Measurements from ENCODE around the gene GPR179.

The GPR179 gene, protein sequence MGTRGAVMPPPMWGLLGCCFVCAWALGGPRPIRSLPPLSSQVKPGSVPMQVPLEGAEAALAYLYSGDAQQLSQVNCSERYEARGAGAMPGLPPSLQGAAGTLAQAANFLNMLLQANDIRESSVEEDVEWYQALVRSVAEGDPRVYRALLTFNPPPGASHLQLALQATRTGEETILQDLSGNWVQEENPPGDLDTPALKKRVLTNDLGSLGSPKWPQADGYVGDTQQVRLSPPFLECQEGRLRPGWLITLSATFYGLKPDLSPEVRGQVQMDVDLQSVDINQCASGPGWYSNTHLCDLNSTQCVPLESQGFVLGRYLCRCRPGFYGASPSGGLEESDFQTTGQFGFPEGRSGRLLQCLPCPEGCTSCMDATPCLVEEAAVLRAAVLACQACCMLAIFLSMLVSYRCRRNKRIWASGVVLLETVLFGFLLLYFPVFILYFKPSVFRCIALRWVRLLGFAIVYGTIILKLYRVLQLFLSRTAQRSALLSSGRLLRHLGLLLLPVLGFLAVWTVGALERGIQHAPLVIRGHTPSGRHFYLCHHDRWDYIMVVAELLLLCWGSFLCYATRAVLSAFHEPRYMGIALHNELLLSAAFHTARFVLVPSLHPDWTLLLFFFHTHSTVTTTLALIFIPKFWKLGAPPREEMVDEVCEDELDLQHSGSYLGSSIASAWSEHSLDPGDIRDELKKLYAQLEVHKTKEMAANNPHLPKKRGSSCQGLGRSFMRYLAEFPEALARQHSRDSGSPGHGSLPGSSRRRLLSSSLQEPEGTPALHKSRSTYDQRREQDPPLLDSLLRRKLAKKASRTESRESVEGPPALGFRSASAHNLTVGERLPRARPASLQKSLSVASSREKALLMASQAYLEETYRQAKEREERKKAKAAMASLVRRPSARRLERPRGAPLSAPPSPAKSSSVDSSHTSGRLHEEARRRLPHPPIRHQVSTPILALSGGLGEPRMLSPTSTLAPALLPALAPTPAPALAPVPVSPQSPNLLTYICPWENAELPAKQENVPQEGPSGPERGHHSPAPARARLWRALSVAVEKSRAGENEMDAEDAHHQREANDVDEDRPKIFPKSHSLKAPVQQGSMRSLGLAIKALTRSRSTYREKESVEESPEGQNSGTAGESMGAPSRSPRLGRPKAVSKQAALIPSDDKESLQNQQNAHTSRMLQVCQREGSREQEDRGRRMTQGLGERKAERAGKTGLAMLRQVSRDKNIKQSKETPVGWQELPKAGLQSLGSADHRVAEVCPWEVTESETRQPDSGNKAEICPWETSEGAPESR (N-terminal part only)

DNA sequence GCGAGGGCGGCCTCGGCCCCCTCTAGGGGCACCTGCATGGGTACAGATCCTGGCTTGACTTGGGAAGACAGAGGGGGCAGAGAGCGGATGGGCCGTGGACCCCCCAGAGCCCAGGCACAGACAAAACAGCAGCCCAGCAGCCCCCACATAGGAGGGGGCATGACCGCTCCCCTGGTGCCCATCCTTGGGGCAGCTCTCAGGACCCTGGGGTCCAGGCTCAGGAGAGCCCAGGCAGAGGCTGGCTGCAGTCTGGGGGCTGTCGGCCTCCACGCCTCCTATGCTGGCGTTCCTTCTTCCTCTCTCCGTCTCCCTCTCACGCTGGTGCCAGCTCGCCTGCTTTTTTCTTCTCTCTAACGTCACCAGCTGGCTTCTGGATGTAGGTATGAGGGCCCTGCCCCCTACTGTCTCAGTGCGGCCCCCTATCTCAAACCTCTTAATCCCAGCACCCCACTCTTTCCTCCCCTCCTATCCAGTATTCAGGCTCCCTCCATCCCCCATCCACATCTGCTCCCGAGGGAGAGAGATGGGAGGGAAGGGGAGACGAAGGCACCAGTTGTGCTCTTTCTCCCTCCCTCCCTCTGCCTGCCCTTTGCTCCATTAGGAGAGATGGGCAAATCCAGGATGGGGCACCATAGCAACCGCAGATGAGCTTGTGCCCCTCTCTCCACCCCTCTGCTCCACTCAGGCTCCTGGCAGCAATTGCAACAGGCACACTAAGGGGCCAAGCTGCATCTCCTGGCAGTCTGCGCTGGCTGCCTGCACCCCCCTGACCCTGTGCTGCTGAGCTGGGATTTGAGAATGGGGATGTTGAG, at the start of gene GPR179:
TSS of gene GPR179 (minus strand) at position 349 of the 812 bp plus-strand sequence. CDS start at position 182, 167 bp downstream.
- DNase-seq (ENCODE audit: low read depth, low spot score), result no peak

DNA sequence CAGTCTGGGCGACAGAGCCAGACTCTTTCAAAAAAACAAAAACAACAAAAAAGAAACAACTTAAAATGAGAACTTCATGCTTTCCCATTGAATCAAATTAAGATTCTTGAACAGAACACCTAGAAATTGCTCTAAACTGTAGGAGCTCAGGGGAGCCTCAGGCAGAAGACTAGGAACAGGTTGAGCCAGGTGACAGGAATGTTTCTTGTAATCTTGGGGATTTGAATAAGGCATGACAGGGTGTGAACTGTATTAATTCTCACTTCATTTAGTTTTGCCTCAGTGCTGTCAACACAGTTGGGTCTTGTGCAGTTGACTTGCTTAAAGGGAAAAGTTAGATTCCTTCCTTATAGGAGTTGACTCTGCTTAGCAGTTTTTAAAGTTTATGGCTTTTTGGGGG, 35.7 kb upstream of the GPR179 start:
- no peak for DNase-seq (ENCODE audit: low read depth, low spot score)

DNA sequence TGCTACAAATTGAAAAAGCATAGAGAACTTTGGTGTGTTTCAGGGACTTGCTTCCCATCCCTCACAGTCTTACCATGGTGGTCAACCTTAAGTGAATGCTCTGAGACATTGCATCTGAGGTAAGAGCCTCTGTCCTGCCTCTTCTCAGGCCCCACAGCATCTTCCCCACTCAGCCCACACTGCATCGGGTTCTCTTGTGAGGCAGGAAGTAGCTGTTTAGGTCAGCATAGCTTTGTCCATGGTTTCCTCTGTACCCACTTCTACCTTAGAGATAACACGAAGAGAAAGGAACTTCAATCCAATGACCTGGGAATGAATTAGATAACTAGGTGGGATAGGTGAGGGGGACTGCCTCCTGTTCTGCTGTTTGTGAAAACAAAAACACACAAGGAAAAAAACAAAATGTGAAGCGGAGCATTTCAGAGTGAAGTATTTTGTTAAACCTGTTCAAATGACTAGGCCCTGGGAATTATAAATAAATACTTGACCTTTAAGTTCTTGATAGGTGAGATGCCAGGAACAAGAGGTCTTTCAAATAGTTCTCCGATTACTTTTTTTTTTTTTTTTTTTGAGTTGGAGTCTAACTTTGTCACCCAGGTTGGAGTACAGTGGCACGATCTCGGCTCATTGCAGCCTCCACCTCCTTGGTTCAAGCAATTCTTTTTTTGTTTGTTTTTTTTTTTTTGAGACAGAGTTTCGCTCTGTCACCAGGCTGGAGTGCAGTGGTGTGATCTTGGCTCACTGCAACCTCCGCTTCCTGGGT, 25.5 kb upstream of the GPR179 start:
- DNase-seq (ENCODE audit: low read depth, low spot score), result no peak

DNA sequence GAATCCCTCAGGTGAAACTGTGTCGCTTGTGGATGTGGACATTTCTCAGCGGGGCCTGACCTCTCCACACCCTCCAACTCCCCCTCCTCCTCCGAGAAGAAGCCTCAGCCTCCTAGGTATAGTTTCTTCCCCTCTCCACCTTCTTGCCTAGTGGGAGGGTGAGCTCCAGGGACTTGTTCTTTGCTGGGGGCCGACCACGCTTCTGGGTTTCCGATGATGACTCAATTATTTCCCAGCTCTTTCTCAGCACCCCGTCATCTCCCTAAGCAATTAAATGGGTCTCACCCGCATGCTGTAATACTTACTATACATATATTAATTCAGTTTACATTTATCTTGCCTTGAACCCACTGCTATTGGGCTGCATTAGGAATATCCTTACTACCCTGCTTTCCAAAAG, 21.0 kb upstream of the GPR179 start:
- no peak for DNase-seq (ENCODE audit: low read depth, low spot score)

DNA sequence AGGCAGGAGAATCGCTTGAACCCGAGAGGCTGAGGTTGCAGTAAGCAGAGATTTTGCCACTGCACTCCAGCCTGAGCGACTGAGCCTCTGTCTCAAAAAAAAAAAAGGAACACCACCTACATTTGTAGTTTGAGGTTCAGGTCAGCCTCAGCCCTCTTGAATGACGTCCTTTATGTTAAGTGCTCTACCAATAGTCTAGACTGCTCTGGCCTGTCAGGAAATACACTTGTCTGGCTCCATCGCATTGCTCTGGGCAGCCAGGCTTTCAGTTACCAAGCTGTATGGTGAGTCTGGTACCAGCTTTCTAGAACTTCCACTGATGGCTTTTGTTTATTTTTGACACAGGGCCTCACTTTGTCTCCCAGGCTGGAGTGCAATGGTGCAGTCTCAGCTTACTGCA, 19.3 kb upstream of the GPR179 start:
- no peak for DNase-seq (ENCODE audit: low read depth, low spot score)

DNA sequence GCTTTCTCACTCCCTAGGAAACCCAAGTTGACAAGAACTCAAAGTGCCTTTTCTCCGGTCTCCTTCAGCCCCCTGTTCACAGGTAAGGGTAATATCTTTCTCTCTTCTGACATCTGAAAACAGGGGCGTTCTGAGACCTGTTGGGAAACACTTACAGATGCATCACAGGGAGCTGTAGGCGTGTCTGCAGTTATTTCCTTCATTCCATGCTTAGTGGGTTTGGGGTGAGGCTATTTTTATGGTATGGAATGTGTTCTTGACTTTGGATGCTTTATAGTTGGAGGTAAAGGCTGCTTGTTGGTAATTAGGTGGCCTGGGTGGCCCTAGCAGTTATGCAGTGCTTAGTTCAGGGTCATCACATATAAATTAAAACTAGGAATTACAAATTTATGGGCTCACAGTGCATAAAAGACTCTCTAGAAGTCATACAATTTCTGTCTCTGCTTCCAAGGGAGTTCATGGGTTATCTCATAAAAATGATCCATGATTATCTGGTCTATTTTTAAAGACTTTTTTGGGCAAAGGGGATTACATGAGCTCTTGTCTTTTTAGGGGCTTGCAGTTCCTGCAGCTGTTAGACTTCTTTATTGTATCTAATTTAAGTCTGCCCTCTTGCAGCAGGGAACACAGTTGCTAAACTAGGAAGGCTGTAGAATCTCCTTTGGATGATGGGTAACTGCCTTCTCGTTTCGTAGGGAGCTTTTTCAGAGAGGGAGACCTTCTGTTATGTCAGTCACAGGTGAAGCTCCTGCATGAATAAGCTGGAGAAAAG, 18.1 kb upstream of the GPR179 start:
- DNase-seq (ENCODE audit: low read depth, low spot score), result no peak

DNA sequence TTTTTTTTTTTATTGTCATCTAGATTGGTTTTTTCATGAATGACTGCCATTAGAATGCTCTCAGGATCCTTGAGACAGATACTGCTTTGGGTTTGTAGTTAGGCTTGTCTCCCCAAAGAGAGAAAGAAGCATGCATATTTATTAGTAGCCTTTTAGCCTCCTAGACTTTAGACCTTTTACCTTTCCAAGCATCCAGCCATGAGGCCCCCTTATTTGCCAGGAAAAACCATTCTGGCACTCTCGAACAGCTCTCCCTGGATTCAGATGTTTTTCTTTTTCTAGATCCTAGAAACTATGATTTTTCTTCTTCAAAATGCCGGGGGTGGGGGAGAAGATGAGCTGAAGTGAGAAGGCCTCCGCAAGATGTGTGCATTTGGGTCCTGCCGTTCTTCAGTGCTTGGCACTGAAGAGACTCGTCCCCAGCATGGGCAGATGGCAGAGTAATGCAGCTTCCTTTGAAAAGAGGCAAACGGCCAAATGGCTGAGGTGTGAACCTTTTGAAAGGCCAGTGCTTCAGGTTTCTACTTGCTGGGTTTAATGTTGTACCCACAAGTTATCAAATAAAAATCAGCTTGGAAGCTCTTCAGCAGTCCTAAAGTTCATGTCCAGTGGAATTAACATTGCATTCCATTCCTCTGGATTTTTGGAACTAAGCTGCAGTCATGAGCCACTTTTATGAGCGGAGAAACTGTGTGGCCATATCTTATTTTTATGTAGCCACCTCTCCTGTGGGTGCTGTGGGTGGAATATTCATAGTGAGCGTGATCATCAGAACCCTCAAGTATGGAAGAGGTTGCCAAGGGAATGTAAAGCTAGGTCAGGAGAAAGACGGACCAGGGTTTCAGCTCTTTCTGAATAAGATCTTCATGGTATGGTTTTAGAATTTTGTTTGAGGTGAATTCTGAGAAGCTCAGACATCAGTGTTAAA, 15.1 kb upstream of the GPR179 start:
- no peak for DNase-seq (ENCODE audit: low read depth, low spot score)

DNA sequence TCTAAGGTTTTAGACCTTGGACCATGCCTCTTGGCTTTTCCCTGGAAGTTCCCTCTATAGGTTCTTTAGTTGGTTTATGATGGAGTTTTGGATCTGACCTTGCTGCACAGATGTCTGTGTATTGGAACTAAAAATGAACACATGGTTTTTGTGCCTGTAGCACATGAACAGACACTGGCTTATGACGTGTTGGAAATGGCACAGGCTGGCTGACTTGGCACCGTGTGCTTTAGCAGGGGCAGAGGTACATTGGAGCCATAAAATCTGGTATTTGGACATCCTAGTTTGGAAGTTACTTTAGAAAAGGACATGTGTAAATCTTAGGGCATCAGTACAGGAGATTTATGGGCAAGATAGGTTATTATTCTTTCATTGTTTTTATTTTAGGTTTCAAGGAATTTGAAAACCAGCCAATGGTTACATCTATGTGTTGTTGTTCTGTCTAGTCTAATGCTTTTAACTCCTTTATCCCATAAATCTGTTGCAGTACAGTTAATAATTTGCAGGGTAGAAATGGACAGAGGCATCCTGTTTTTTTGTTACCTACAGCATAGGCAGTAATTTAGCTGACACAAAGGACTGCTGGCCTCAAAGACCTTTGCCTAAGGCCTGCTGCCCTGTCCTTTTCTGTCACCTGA, 13.8 kb upstream of the GPR179 start:
- DNase-seq (ENCODE audit: low read depth, low spot score), result no peak

DNA sequence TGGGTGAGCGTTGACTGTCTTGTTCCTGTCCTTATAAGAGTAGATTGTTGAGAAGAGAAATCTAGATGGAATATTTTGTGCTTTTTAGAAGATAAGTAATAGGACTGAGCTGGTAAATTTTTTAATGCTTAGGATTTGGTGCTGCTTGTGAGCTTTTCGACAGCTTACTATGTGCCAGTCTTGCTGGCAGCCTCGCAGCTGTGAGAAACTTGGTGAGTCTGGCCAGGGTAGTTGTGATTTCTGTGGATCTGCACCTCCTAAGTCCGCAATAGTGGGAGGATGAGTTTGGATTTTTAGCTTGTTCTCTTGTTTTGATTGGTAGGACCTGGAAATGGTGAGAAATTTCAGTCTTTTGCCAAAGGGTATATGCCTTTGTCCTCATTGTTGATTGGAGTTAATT, 11.5 kb upstream of the GPR179 start:
- no peak for DNase-seq (ENCODE audit: low read depth, low spot score)

DNA sequence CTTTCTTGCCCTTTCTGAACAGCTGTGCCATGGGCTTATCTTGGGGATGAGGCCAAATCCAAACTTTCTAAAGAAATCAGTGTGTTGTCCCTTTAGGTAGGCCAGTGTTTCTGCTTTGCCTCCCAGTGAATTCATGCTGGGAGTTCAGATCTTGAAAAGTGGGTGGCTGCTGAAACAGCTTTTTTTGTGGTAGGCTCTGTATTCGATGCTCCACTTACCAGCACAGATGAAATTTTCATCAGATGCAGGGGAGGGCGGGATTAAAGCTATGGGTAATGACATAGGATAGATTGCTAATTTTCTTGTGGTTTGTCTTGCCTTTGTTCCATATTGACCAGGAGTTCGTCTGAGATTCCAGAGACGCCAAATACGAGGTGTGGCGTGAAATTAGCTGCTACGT, 10.7 kb upstream of the GPR179 start:
- DNase-seq (ENCODE audit: low read depth, low spot score), result no peak

DNA sequence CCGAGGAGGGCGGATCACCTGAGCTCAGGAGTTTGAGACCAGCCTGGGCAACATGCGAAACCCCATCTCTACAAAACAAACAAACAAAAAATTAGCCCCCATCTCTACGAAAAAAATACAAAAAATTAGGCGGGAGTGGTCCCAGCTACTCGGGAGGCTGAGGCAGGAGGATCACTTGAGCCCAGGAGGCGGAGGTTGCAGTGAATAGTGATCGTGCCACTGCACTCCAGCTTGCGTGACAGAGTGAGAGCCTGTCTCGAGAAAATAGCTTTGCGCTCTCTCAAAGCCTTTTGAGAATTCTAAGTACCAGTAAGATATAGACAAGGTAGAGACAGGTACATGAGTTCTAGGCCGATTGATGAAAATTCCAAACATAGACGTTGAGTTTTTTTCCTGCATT, 9.9 kb upstream of the GPR179 start:
- DNase-seq (ENCODE audit: low read depth, low spot score), result no peak

DNA sequence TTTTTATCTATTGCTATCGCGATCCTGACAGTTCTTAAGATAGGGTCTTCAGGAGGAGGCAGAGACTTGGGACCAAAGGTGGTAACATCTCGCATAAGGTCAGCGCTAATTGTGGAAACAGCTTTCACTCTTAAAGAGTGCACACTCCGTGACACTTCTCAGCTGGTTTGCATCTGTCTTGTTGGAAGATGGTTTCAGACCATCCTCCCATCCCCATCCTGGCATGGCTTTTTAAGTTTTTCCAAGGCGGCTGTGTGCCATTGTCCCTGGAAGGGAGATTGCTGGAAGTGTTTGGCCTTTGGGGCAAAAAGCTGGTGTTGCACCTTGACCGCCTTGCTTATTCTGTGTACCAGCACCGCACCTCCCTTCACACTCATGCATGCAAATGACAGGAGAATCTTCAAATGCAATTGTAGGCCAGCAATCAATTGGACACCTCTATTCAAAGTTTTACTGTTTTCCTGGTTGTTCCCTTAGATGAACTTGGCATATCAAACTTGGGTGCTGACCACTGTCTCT, 9.4 kb upstream of the GPR179 start:
- DNase-seq (ENCODE audit: low read depth, low spot score), result no peak

DNA sequence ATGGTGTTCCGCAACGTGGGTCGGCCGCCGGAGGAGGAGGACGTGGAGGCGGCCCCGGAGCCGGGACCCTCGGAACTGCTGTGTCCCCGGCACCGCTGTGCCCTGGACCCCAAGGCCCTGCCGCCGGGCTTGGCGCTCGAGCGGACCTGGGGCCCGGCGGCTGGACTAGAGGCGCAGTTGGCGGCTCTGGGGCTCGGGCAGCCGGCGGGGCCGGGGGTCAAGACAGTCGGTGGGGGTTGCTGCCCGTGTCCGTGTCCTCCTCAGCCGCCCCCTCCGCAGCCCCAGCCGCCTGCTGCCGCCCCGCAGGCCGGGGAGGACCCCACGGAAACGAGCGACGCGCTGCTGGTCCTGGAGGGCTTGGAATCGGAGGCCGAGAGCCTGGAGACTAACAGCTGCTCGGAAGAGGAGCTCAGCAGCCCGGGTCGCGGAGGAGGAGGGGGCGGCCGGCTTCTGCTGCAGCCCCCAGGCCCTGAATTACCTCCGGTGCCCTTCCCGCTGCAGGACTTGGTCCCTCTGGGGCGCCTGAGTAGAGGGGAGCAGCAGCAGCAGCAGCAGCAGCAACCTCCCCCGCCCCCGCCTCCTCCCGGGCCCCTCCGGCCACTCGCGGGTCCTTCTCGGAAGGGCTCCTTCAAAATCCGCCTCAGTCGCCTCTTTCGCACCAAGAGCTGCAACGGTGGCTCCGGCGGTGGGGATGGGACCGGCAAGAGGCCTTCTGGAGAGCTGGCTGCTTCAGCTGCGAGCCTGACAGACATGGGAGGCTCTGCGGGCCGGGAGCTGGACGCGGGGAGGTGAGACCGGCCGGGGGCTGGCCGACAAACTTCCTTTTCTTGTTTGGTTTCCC, 8.7 kb upstream of the GPR179 start:
- no peak for DNase-seq (ENCODE audit: low read depth, low spot score)

DNA sequence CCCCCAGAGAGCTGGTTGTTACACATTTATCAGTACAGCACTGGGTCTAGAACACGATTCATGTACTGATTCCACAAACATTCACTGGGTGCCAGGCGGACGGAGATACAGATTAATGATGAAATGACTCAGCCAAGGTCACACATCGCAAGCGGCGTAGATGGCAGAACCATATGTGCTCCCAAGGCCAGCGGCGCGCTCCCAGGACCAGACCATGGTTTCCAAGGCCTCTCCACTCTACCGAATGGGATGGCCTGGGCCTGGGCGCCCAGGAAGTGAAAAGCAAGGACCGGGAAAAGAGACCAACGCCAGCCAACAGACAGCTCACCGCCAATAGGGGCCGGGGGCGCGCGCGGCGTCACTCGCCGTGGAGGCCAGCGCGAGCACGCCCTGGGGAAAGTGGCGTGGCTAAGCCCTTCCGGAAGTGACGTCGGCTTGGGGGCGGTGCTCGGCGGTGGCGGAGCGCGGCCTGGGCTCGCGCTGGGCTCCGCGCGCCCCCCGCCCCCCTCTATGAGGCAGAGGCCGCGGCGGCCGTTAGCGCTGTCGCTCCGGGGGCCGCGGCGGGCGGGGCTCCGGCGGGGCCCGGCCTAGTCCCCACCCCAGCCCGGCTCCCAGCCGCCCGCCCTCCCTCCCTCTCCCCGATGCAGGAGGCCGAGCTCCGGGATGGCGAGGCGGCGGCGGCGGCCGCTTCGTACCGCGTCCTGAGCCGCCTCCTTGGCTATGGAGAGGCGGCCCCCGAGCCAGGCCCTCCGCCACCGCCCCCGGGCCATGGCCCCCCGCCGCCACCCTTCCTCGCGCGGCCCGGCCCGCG, 7.9 kb upstream of the GPR179 start, which contains the start of gene SOCS7:
TSS of gene SOCS7 (plus strand) at position 433 of the 811 bp plus-strand sequence. CDS start at position 642, 209 bp downstream.
- peak; percentile 73 for DNase-seq (ENCODE audit: low read depth, low spot score)

DNA sequence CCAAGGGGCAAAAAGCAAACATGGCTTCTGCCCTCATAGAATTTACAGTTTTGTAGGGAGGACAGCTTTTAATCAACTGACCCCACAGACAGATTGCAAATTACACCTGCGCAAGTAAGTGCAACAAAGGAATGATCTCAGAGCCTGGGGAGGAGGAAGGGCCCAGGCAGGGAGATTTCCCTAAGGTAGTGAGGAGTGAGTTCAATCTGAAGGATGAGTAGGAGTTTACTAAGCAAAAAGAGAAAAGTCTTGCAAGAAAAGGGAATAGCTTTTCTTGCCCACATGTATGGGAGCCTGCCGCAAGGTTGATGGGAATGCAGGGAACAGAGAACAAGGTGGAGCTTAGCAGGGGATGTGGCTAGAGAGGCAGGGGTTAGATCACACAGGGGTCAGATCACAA, 6.3 kb upstream of the GPR179 start:
- DNase-seq (ENCODE audit: low read depth, low spot score), result no peak

Data from smooth muscle cell of the brain vasculature (primary cell).